Sigmoid colon (tissue), 4 donors: ENCODE results near the gene CA7.

Source experiments
- CTCF ChIP-seq, 4 experiments: fragments of 450-650 bp in 3 of 4; fragments of 200-600 bp in 1 of 4; IDR thresholded peaks; one replicate each; pipeline ENCODE4 v1.5.1; 2016 to 2019; ENCODE audit warnings: antibody characterized with exemption in 4 of 4, mild to moderate bottlenecking in 3 of 4, moderate library complexity in 2 of 4
- EP300 ChIP-seq, 4 donors: sonication (generic); formaldehyde crosslinking; IDR thresholded peaks; one replicate each; pipeline ENCODE4 v1.6.1; 2017; ENCODE audit warnings: antibody characterized with exemption in 4 of 4
- POLR2A ChIP-seq, 2 donors: fragments of 450-650 bp; IDR thresholded peaks; one replicate each; pipeline ENCODE4 v1.6.1; 2016; ENCODE audit warnings: antibody characterized with exemption in 2 of 2, mild to moderate bottlenecking in 2 of 2, moderate library complexity in 2 of 2

GRCh38 chr16:66863707-66864106 is 19.5 kb downstream of the CA7 start:
- TF ChIP-seq CTCF (IDR thresholded peaks at IDR 0.05) (no peak), POLR2A (IDR thresholded peaks at IDR 0.05) (no peak), EP300 (IDR thresholded peaks at IDR 0.05) (no peak)
